Right ventricle myocardium inferior (tissue), 1 donor: Measurements from ENCODE around the gene ADORA1. TPM values are rescaled to one million over a fixed set of nuclear protein-coding genes. Genes with fewer than 3 reads are reported as not detected.

Source experiments
- ATAC-seq: fragments of 200-7000 bp; cut with Tn5 transposase; one replicate; pipeline ENCODE4 v1.9.1; 2020; ENCODE audit warnings: mild to moderate bottlenecking, moderate library complexity
- DNase-seq: peaks from one replicate; pipeline ENCODE4 v3.0.0; 2021; ENCODE audit errors: missing footprints
- intact Hi-C: fragments of 100-400 bp; cut with DNase I; formaldehyde crosslinking; loops from one replicate; pipeline ENCODE4 v1.11.0; 2022
- total RNA-seq: library from RNA; stranded (reverse); fragmentation: NEBNext Ultra II Directional; extraction: Animal tissue kit (Norgen Biotek cat#: 25700); gene quantifications from one replicate; pipeline ENCODE4 v1.2.1, GENCODE V29; 2021
- donor health status: DM: no; HTN: yes; CAD: no; lungs with severe emphysema.

Gene ADORA1
- total RNA-seq, 1 donor from 2014 or later, result 19.0 TPM

GRCh38 chr1:203166192-203166940, 38.8 kb downstream of the ADORA1 start:
- intact Hi-C loops, result no loop called here
- ATAC-seq (no peak), DNase-seq (no peak)

GRCh38 chr1:203167026-203167912, 39.7 kb downstream of the ADORA1 start:
- intact Hi-C loops, result no loop called here
- ATAC-seq (peak; percentile 15), DNase-seq (no peak)

- intact Hi-C loops, result no loop called here
- no peak for DNase-seq
- ATAC-seq, result no peak
Measured at GRCh38 chr1:203167913-203168200, 40.3 kb downstream of the ADORA1 start.

- no peak for ATAC-seq
- intact Hi-C loops, result no loop called here
- no peak for DNase-seq
Measured at GRCh38 chr1:203168256-203168786, 40.8 kb downstream of the ADORA1 start.

GRCh38 chr1:203168991-203169390, 41.5 kb downstream of the ADORA1 start:
- intact Hi-C loops, result no loop called here
- DNase-seq (no peak), ATAC-seq (no peak)

GRCh38 chr1:203169770-203170520, 42.4 kb downstream of the ADORA1 start:
- no peak for DNase-seq
- intact Hi-C loops, result no loop called here
- no peak for ATAC-seq

GRCh38 chr1:203170625-203171330, 43.3 kb downstream of the ADORA1 start:
- DNase-seq (no peak), ATAC-seq (no peak)
- intact Hi-C loops, result no loop called here

- intact Hi-C loops, result loop anchor here (1.0 to 2.0 kb wide), 3 partner anchors 45 to 132 kb away; no protein-coding TSS in a partner anchor
- no peak for DNase-seq
- no peak for ATAC-seq
Measured at GRCh38 chr1:203171341-203172183, 44.0 kb downstream of the ADORA1 start.

- ATAC-seq, result peak; percentile 53
- DNase-seq, result peak; percentile 72
- intact Hi-C loops, result loop anchor here (1.0 to 2.0 kb wide), 3 partner anchors 44 to 133 kb away; no protein-coding TSS in a partner anchor
Measured at GRCh38 chr1:203172184-203173010, 44.9 kb downstream of the ADORA1 start.

- intact Hi-C loops, result loop anchor here (2.0 kb wide), 1 partner anchor 44 kb away; no protein-coding TSS in a partner anchor
- no peak for ATAC-seq
- no peak for DNase-seq
Measured at GRCh38 chr1:203173011-203173555, 45.6 kb downstream of the ADORA1 start.

- ATAC-seq (no peak), DNase-seq (no peak)
- intact Hi-C loops, result loop anchor here (2.0 kb wide), 1 partner anchor 43 kb away; no protein-coding TSS in a partner anchor
Measured at GRCh38 chr1:203173566-203173965, 46.0 kb downstream of the ADORA1 start.

GRCh38 chr1:203174324-203174985, 46.9 kb downstream of the ADORA1 start:
- ATAC-seq, result no peak
- intact Hi-C loops, result no loop called here
- no peak for DNase-seq

GRCh38 chr1:203175237-203175826, 47.8 kb downstream of the ADORA1 start, which contains the start of gene MYBPH:
Gene MYBPH, minus strand, starts transcription at chr1:203175826. Its CDS starts 71 bp downstream, at chr1:203175755.
- intact Hi-C loops, result no loop called here
- no peak for DNase-seq
- no peak for ATAC-seq

GRCh38 chr1:203175827-203176241, 48.3 kb downstream of the ADORA1 start:
- ATAC-seq, result peak; percentile 47
- intact Hi-C loops, result no loop called here
- DNase-seq, result peak; percentile 79

- DNase-seq (no peak), ATAC-seq (no peak)
- intact Hi-C loops, result no loop called here
Measured at GRCh38 chr1:203176273-203177035, 48.9 kb downstream of the ADORA1 start.
